A549 (cell line): ENCODE data around the gene OR6S1.

Source experiments
- BHLHE40 ChIP-seq: IDR thresholded peaks from 2 replicates; pipeline ENCODE4 v1.6.1; 2012; ENCODE audit warnings: low read depth, low read length, inconsistent platforms
- CBX2 ChIP-seq: fragments of 200-600 bp; sonication (generic); IDR thresholded peaks from 2 replicates; pipeline ENCODE4 v1.6.1; 2016; ENCODE audit warnings: low read depth, mild to moderate bottlenecking, borderline replicate concordance
- CHD2 ChIP-seq: fragments of 150-350 bp; IDR thresholded peaks from 2 replicates; pipeline ENCODE4 v1.6.1; 2014; ENCODE audit warnings: low read length; ENCODE audit not compliant: partially characterized antibody
- CHD4 ChIP-seq: fragments of 200-600 bp; sonication (generic); IDR thresholded peaks from 2 replicates; pipeline ENCODE4 v1.6.1; 2016; ENCODE audit warnings: antibody characterized with exemption, mild to moderate bottlenecking, borderline replicate concordance
- KDM1A ChIP-seq: fragments of 200-600 bp; sonication (generic); IDR thresholded peaks from 2 replicates; pipeline ENCODE4 v1.6.1; 2016; ENCODE audit warnings: low read depth, mild to moderate bottlenecking
- MAFK ChIP-seq: fragments of 450-650 bp; IDR thresholded peaks from 2 replicates; pipeline ENCODE4 v1.6.1; 2014; ENCODE audit not compliant: partially characterized antibody
- POLR2A ChIP-seq: IDR thresholded peaks from 2 replicates; pipeline ENCODE4 v1.6.1; 2012; ENCODE audit warnings: mild to moderate bottlenecking, low read length
- ZNF302 ChIP-seq: fragments of 250-450 bp; sonication (Bioruptor Pico); IDR thresholded peaks from 2 replicates; pipeline ENCODE4 v1.9.0; 2021; ENCODE audit warnings: inconsistent platforms, mild to moderate bottlenecking, moderate library complexity
- ZSCAN20 ChIP-seq: fragments of 250-450 bp; sonication (Bioruptor Pico); IDR thresholded peaks from 2 replicates; pipeline ENCODE4 v1.8.0; 2022; ENCODE audit warnings: mild to moderate bottlenecking, moderate library complexity
- TF ChIP-seq, protein P1 (sequence below): fragments of >200 bp; sonication (Bioruptor Twin); formaldehyde crosslinking; IDR thresholded peaks from 3 replicates; pipeline ENCODE4 v1.5.1; 2016
- TF ChIP-seq, protein P2 (sequence below): IDR thresholded peaks from 2 replicates; pipeline ENCODE4 v1.6.1; 2012

GRCh38 chr14:20667957-20668356, 26.5 kb upstream of the OR6S1 start:
- no peak for TF ChIP-seq POLR2A
- no peak for TF ChIP-seq KDM1A
- no peak for TF ChIP-seq CHD4
- no peak for TF ChIP-seq ZSCAN20 (CRISPR knock-in tag)
- no peak for TF ChIP-seq BHLHE40
- TF ChIP-seq, protein P1, sequence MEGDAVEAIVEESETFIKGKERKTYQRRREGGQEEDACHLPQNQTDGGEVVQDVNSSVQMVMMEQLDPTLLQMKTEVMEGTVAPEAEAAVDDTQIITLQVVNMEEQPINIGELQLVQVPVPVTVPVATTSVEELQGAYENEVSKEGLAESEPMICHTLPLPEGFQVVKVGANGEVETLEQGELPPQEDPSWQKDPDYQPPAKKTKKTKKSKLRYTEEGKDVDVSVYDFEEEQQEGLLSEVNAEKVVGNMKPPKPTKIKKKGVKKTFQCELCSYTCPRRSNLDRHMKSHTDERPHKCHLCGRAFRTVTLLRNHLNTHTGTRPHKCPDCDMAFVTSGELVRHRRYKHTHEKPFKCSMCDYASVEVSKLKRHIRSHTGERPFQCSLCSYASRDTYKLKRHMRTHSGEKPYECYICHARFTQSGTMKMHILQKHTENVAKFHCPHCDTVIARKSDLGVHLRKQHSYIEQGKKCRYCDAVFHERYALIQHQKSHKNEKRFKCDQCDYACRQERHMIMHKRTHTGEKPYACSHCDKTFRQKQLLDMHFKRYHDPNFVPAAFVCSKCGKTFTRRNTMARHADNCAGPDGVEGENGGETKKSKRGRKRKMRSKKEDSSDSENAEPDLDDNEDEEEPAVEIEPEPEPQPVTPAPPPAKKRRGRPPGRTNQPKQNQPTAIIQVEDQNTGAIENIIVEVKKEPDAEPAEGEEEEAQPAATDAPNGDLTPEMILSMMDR: no peak
- TF ChIP-seq ZNF302 (CRISPR knock-in tag): no peak
- no peak for TF ChIP-seq MAFK
- TF ChIP-seq, protein P2, sequence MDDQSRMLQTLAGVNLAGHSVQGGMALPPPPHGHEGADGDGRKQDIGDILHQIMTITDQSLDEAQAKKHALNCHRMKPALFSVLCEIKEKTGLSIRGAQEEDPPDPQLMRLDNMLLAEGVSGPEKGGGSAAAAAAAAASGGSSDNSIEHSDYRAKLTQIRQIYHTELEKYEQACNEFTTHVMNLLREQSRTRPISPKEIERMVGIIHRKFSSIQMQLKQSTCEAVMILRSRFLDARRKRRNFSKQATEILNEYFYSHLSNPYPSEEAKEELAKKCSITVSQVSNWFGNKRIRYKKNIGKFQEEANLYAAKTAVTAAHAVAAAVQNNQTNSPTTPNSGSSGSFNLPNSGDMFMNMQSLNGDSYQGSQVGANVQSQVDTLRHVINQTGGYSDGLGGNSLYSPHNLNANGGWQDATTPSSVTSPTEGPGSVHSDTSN: no peak
- TF ChIP-seq CBX2: no peak
- no peak for TF ChIP-seq CHD2
